Measurements from ENCODE around the gene PHKG1. TPM values are rescaled to one million over a fixed set of nuclear protein-coding genes. Genes with fewer than 3 reads are reported as not detected.

PHKG1 gene
- total and polyA plus RNA-seq, 2 of the 4 experiments (the other 2 are of a cell fraction): 0.62 to 0.72 TPM

GRCh38 chr7:56077681-56078080 lies 15.1 kb downstream of the PHKG1 start:
- no peak overlapping the region for H3K4me3 ChIP-seq (ENCODE audit: insufficient read depth, low read depth, low read length)
- BruUV-seq (replicated peaks): no TSS peak
- no peak overlapping the region for H4K5ac ChIP-seq (ENCODE audit: low read depth, low read length)
- ATAC-seq (ENCODE audit: low read depth) (no peak), DNase-seq (no peak)
- no peak overlapping the region for H2BK120ac ChIP-seq (ENCODE audit: low read depth, low read length)
- H4K20me1 ChIP-seq (ENCODE audit: insufficient read depth, low read length): no peaks in the 10 kb centered on the region
- H3K36me3 ChIP-seq (ENCODE audit: control insufficient read depth, insufficient read depth, low read length): peaks cover 28% of the 10 kb centered on the region
- intact Hi-C loops (cut with micrococcal nuclease): no loop called here
- H2AK5ac ChIP-seq (ENCODE audit: low read depth, low read length): no peak overlapping the region
- H3K18ac ChIP-seq (ENCODE audit: low read depth, low read length): no peak overlapping the region
- TF ChIP-seq MAZ (IDR thresholded peaks at IDR 0.05; ENCODE audit: borderline replicate concordance, low read depth, low read length) (no peak), CHD1 (IDR thresholded peaks at IDR 0.05; ENCODE audit: low read depth, low read length) (no peak), USF2 (IDR thresholded peaks at IDR 0.05; ENCODE audit: low read depth, low read length) (no peak), POLR2A (IDR thresholded peaks at IDR 0.05; ENCODE audit: low read depth, low read length) (no peak), ELK1 (IDR thresholded peaks at IDR 0.05; ENCODE audit: borderline replicate concordance, low read depth, low read length) (no peak), NFE2L2 (IDR thresholded peaks at IDR 0.05; ENCODE audit: low read depth, low read length) (no peak), RAD21 (IDR thresholded peaks at IDR 0.05; ENCODE audit: low read length) (no peak), BHLHE40 (IDR thresholded peaks at IDR 0.05; ENCODE audit: low read depth, low read length) (no peak), SMC3 (IDR thresholded peaks at IDR 0.05; ENCODE audit: low read depth, low read length) (no peak), MXI1 (IDR thresholded peaks at IDR 0.05; ENCODE audit: borderline replicate concordance, low read depth, low read length) (no peak), FOS (IDR thresholded peaks at IDR 0.05; ENCODE audit: low read depth, low read length) (no peak)
- no peak overlapping the region for H2BK20ac ChIP-seq (ENCODE audit: low read depth, low read length)
- H2BK5ac ChIP-seq (ENCODE audit: low read depth, low read length, poor library complexity, severe bottlenecking): no peak overlapping the region
- H3K79me1 ChIP-seq (ENCODE audit: low read depth in 1 of 2, low read length in 2 of 2): no peaks in the 10 kb centered on the region
- no peak overlapping the region for H2AK9ac ChIP-seq (replicated peaks; ENCODE audit: low read depth, low read length, poor library complexity)
- no peak overlapping the region for H2AFZ ChIP-seq (replicated peaks; ENCODE audit: low read length, poor library complexity)
- CTCF ChIA-PET: no interaction called here
- no peak overlapping the region for H3K4ac ChIP-seq (ENCODE audit: low read depth, low read length)
- POLR2A ChIA-PET (ENCODE audit: unreplicated experiment): no interaction called here
- no peaks in the 10 kb centered on the region for H3K9me3 ChIP-seq (ENCODE audit: control insufficient read depth, insufficient read depth, low read length)
- H3K23ac ChIP-seq (ENCODE audit: low read depth, low read length): no peak overlapping the region
- no peak overlapping the region for H4K8ac ChIP-seq (ENCODE audit: low read depth in 2 of 2, low read length in 2 of 2)
- no peak overlapping the region for H3K27ac ChIP-seq (ENCODE audit: insufficient read depth, low read length)
- no peak overlapping the region for H4K91ac ChIP-seq (ENCODE audit: insufficient read depth, low read depth, low read length)
- no peaks in the 10 kb centered on the region for H3K27me3 ChIP-seq (ENCODE audit: control insufficient read depth, insufficient read depth, low read length)
- H3K4me1 ChIP-seq (ENCODE audit: control insufficient read depth, insufficient read depth, low read length): peaks cover 11% of the 10 kb centered on the region
- no peaks in the 10 kb centered on the region for H3K9me1 ChIP-seq (ENCODE audit: insufficient read depth, low read length)
- WGBS, 2 experiments (ENCODE audit: extremely low coverage in 2 of 2, insufficient read length in 1 of 2): no CpG with 5 or more reads among the region's 3 CpGs
- H3K14ac ChIP-seq (replicated peaks; ENCODE audit: low read depth, low read length): no peak overlapping the region
- H3K56ac ChIP-seq (ENCODE audit: extremely low read depth, insufficient read depth, low read length): no peak overlapping the region
- dilution Hi-C loops (cut with HindIII; ENCODE audit: low sequenced_read_pairs, unreplicated experiment): no loop called here
- no peak overlapping the region for H2BK15ac ChIP-seq (ENCODE audit: low read depth, low read length)
- H3K9ac ChIP-seq (ENCODE audit: low read depth, low read length): no peak overlapping the region
- in situ Hi-C loops (cut with MboI; ENCODE audit: low sequenced_read_pairs): loop anchor here (10.0 to 25.0 kb wide), 3 partner anchors 433 to 1315 kb away; partner anchors contain the start of gene SEC61G
- no peak overlapping the region for H3K4me2 ChIP-seq (ENCODE audit: low read depth, low read length)
